H1 (cell line): ENCODE measurements around the gene IL2RA. TPM values are rescaled to one million over a fixed set of nuclear protein-coding genes. Genes with fewer than 3 reads are reported as not detected.

ENCODE experiments used
- CTCF ChIA-PET: fragments of 300-600 bp; sonication (Branson Sonifier 250); formaldehyde crosslinking; loops from one replicate; lab custom pipeline; 2021; ENCODE audit not compliant: partially characterized antibody; lab: Charles Lee
- POLR2A ChIA-PET: fragments of 300-600 bp; sonication (Branson Sonifier 250); formaldehyde crosslinking; loops from one replicate; lab custom pipeline; 2021; ENCODE audit warnings: inconsistent platforms; ENCODE audit not compliant: partially characterized antibody; lab: Charles Lee
- DNase-seq, 2 experiments: peaks; one replicate each; pipeline versions ENCODE4 v3.0.0 to v3.0.0-alpha.2; 2010 to 2022; ENCODE audit warnings: low spot score in 2 of 2, low read depth in 1 of 2, mixed read lengths in 1 of 2
- FAIRE-seq: peaks from 2 replicates; lab custom pipeline; 2011; peaks lifted over from hg19 to GRCh38; lab: Jason Lieb, UNC
- H2AFZ ChIP-seq: 2 replicates; pipeline ENCODE4 v1.8.1; 2012; ENCODE audit warnings: low read length, inconsistent platforms
- H2AK5ac ChIP-seq: 2 replicates; pipeline ENCODE4 v1.6.1; 2013; ENCODE audit warnings: low read depth, low read length
- H2BK120ac ChIP-seq: replicated peaks from 2 replicates; pipeline ENCODE3; 2013; ENCODE audit warnings: low read depth, low read length, inconsistent platforms
- H2BK12ac ChIP-seq: 2 replicates; pipeline ENCODE4 v1.6.1; 2013; ENCODE audit warnings: low read depth, low read length
- H2BK15ac ChIP-seq: 2 replicates; pipeline ENCODE4 v1.6.1; 2013; ENCODE audit warnings: low read length
- H2BK20ac ChIP-seq: 2 replicates; pipeline ENCODE4 v1.6.1; 2013; ENCODE audit warnings: low read length
- H2BK5ac ChIP-seq: 2 replicates; pipeline ENCODE4 v1.6.1; 2013; ENCODE audit warnings: low read depth, low read length
- H3K14ac ChIP-seq: 2 replicates; pipeline ENCODE4 v1.6.1; 2013; ENCODE audit warnings: inconsistent platforms; ENCODE audit not compliant: insufficient read length
- H3K18ac ChIP-seq: 2 replicates; pipeline ENCODE4 v1.6.1; 2013; ENCODE audit warnings: low read length; ENCODE audit errors: extremely low read depth
- H3K23ac ChIP-seq: 2 replicates; pipeline ENCODE4 v1.6.1; 2013; ENCODE audit warnings: inconsistent platforms; ENCODE audit not compliant: insufficient read length
- H3K23me2 ChIP-seq: 2 replicates; pipeline ENCODE4 v1.6.1; 2013; ENCODE audit warnings: low read depth, low read length
- H3K27ac ChIP-seq: 2 replicates; pipeline ENCODE4 v1.6.1; 2011; ENCODE audit warnings: low read depth, low read length, inconsistent platforms
- H3K27me3 ChIP-seq, 4 experiments: replicated peaks in 1 of 4; 1 replicate in 1 of 4; 2 replicates in 3 of 4; pipeline versions ENCODE4 v1.6.1 to v1.8.1; 2011 to 2013; ENCODE audit warnings: low read length in 3 of 4, mild to moderate bottlenecking in 3 of 4, inconsistent platforms in 2 of 4, mixed read lengths in 2 of 4, moderate library complexity in 1 of 4; ENCODE audit not compliant: control insufficient read depth in 3 of 4, insufficient read depth in 3 of 4; ENCODE audit errors: extremely low read depth in 1 of 4
- H3K36me3 ChIP-seq, 4 experiments: 2 replicates each; pipeline versions ENCODE4 v1.6.1 to v1.8.1; 2011 to 2013; ENCODE audit warnings: mild to moderate bottlenecking in 4 of 4, low read length in 3 of 4, moderate library complexity in 2 of 4, control low read depth in 1 of 4, inconsistent platforms in 1 of 4; ENCODE audit not compliant: insufficient read depth in 4 of 4, control insufficient read depth in 2 of 4
- H3K4ac ChIP-seq: replicated peaks from 2 replicates; pipeline ENCODE3; 2013; ENCODE audit warnings: low read length, low read depth, mixed read lengths, inconsistent platforms; ENCODE audit not compliant: insufficient read length
- H3K4me1 ChIP-seq, 4 experiments: replicated peaks in 1 of 4; 1 replicate in 1 of 4; 2 replicates in 3 of 4; pipeline versions ENCODE4 v1.6.1 to v1.8.1; 2011 to 2013; ENCODE audit warnings: low read length in 3 of 4, inconsistent platforms in 2 of 4, mixed read lengths in 1 of 4; ENCODE audit not compliant: insufficient read depth in 4 of 4, control insufficient read depth in 3 of 4
- H3K4me2 ChIP-seq, 2 experiments: 2 replicates each; pipeline versions ENCODE4 v1.6.1 to v1.8.1; 2011 to 2013; ENCODE audit warnings: low read depth in 2 of 2, low read length in 2 of 2, control low read depth in 1 of 2, inconsistent platforms in 1 of 2, mild to moderate bottlenecking in 1 of 2; ENCODE audit not compliant: insufficient read depth in 1 of 2
- H3K4me3 ChIP-seq, 4 experiments: fragments of 200-600, 300-600 bp in 1 of 4; sonication (generic), shearing (Covaris generic), sonication (Bioruptor Twin) in 1 of 4; 2 replicates each; pipeline versions ENCODE4 v1.5.1 to v1.8.1; 2011 to 2016; ENCODE audit warnings: low read length in 4 of 4, low read depth in 3 of 4, control low read depth in 2 of 4, inconsistent platforms in 2 of 4, mild to moderate bottlenecking in 2 of 4, mixed read lengths in 1 of 4, moderate library complexity in 1 of 4; ENCODE audit not compliant: insufficient read depth in 2 of 4; ENCODE audit errors: extremely low read depth in 1 of 4
- H3K56ac ChIP-seq: replicated peaks from 2 replicates; pipeline ENCODE3; 2013; ENCODE audit warnings: low read depth, mild to moderate bottlenecking, mixed read lengths, low read length, inconsistent platforms; ENCODE audit not compliant: insufficient read length
- H3K79me1 ChIP-seq: 2 replicates; pipeline ENCODE4 v1.6.1; 2013; ENCODE audit warnings: low read depth, low read length, control low read depth
- H3K79me2 ChIP-seq, 2 experiments: 2 replicates each; pipeline versions ENCODE4 v1.6.1 to v1.8.1; 2012 to 2013; ENCODE audit warnings: low read length in 2 of 2, mild to moderate bottlenecking in 2 of 2, inconsistent platforms in 1 of 2; ENCODE audit not compliant: insufficient read depth in 2 of 2, control insufficient read depth in 1 of 2
- H3K9ac ChIP-seq, 4 experiments: replicated peaks in 1 of 4; 1 replicate in 1 of 4; 2 replicates in 3 of 4; pipeline versions ENCODE4 v1.6.1 to v1.8.1; 2011 to 2013; ENCODE audit warnings: low read depth in 3 of 4, low read length in 3 of 4, control low read depth in 2 of 4, mild to moderate bottlenecking in 2 of 4, moderate library complexity in 2 of 4, inconsistent platforms in 1 of 4; ENCODE audit errors: extremely low read depth in 1 of 4
- H3K9me3 ChIP-seq, 2 experiments: 2 replicates each; pipeline versions ENCODE4 v1.6.1 to v1.8.1; 2012 to 2013; ENCODE audit warnings: mild to moderate bottlenecking in 2 of 2, moderate library complexity in 2 of 2, control low read depth in 1 of 2, inconsistent platforms in 1 of 2, low read depth in 1 of 2, low read length in 1 of 2, mixed read lengths in 1 of 2; ENCODE audit not compliant: insufficient read depth in 2 of 2
- H4K20me1 ChIP-seq, 2 experiments: replicated peaks in 1 of 2; 2 replicates each; pipeline versions ENCODE3 to v1.8.1; 2011 to 2013; ENCODE audit warnings: inconsistent platforms in 2 of 2, low read length in 2 of 2, mild to moderate bottlenecking in 1 of 2; ENCODE audit not compliant: insufficient read depth in 2 of 2, control insufficient read depth in 1 of 2
- H4K5ac ChIP-seq: 2 replicates; pipeline ENCODE4 v1.6.1; 2013; ENCODE audit warnings: low read length, low read depth, mixed read lengths, inconsistent platforms; ENCODE audit not compliant: insufficient read length
- H4K8ac ChIP-seq: 2 replicates; pipeline ENCODE4 v1.8.0; 2013; ENCODE audit warnings: mild to moderate bottlenecking, moderate library complexity, low read length, inconsistent platforms; ENCODE audit not compliant: insufficient read depth; ENCODE audit errors: extremely low read depth
- H4K91ac ChIP-seq: replicated peaks from 2 replicates; pipeline ENCODE3; 2013; ENCODE audit warnings: low read length, mixed read lengths, inconsistent platforms; ENCODE audit not compliant: insufficient read length
- CBX8 ChIP-seq: fragments of 300-800, 300-1000 bp; sonication (generic); IDR thresholded peaks from 2 replicates; pipeline ENCODE4 v1.7.1; 2016; ENCODE audit warnings: low read depth, low read length, borderline replicate concordance
- SIX5 ChIP-seq: IDR thresholded peaks from 2 replicates; pipeline ENCODE4 v1.6.1; 2011; ENCODE audit warnings: mild to moderate bottlenecking, low read depth, low read length
- TBP ChIP-seq: IDR thresholded peaks from 2 replicates; pipeline ENCODE4 v1.6.1; 2011; ENCODE audit warnings: low read depth, low read length, improper control_type of control experiment
- TEAD4 ChIP-seq: IDR thresholded peaks from 2 replicates; pipeline ENCODE4 v1.6.1; 2012; ENCODE audit warnings: low read depth, low read length, inconsistent platforms, mixed read lengths
- WGBS, 2 experiments: shearing (Covaris generic) in 1 of 2; methylation state at CpG; one replicate each; pipeline versions ENCODE4 v1.1.6 to v1.1.7; 2013 to 2015; ENCODE audit warnings: low lambda C conversion rate in 2 of 2, mixed read lengths in 2 of 2, inconsistent platforms in 1 of 2, low coverage in 1 of 2, missing lambda C conversion rate in 1 of 2; ENCODE audit not compliant: insufficient replicate concordance in 2 of 2, insufficient coverage in 1 of 2, insufficient read length in 1 of 2; ENCODE audit errors: extremely low coverage in 1 of 2, missing lambda C conversion rate in 1 of 2; 5-methylcytosine and 5-hydroxymethylcytosine counted together
- polyA plus RNA-seq, 7 experiments: library from polyadenylated mRNA; depleted of rRNA in 3 of 7; stranded (reverse) in 5 of 7; unstranded in 2 of 7; fragments of >200 nt in 5 of 7; fragments of 200-250 nt in 2 of 7; gene quantifications; 1 replicate in 5 of 7; 2 replicates in 1 of 7; 4 replicates in 1 of 7; pipeline versions ENCODE4 v1.2.1 to v1.2.3, GENCODE V29; 2011 to 2013; ENCODE audit warnings: missing spikeins in 2 of 7, mixed read lengths in 2 of 7
- total RNA-seq: library from RNA; stranded (reverse); fragmentation: NEBNext Ultra II Directional; extraction: Animal tissue kit (Norgen Biotek cat#: 25700); gene quantifications from 2 replicates; pipeline ENCODE4 v1.2.1, GENCODE V29; 2021

IL2RA gene
- total and polyA plus RNA-seq, 2 of the 8 experiments (the other 6 are each of a cell fraction or from before 2014, with no cell fraction given): not detected

GRCh38 chr10:5965266-5965665 lies 96.9 kb downstream of the IL2RA start:
- H4K5ac ChIP-seq: no peak overlapping the region
- CTCF ChIA-PET: interaction anchor here (0.8 to 1.8 kb wide), 3 partner anchors 48 to 119 kb away, joined by 3 to 6 read pairs (median 3); no protein-coding TSS in a partner anchor
- POLR2A ChIA-PET: no interaction called here
- H3K23me2 ChIP-seq: no peaks in the 10 kb centered on the region
- H4K91ac ChIP-seq: no peak overlapping the region
- no peak overlapping the region for H2AK5ac ChIP-seq
- H3K9me3 ChIP-seq: no peaks in the 10 kb centered on the region
- H3K79me2 ChIP-seq: no peaks in the 10 kb centered on the region
- no peaks in the 10 kb centered on the region for H3K4me1 ChIP-seq
- no peak overlapping the region for H4K8ac ChIP-seq
- no peak overlapping the region for H3K56ac ChIP-seq
- FAIRE-seq (no peak), DNase-seq (peak in 1 of 2 experiments; percentile 35)
- no peak overlapping the region for H3K4me2 ChIP-seq
- no peak overlapping the region for H3K9ac ChIP-seq
- H3K14ac ChIP-seq: no peak overlapping the region
- H2BK120ac ChIP-seq: no peak overlapping the region
- H3K4ac ChIP-seq: no peak overlapping the region
- H3K23ac ChIP-seq: no peak overlapping the region
- H2BK5ac ChIP-seq: no peak overlapping the region
- H3K27me3 ChIP-seq: 0 out of 7 replicates have a peak, but pooled peaks cover 0 to 2% (median 0%) of the 10 kb centered on the region in 4 experiments
- H3K18ac ChIP-seq: no peak overlapping the region
- no peaks in the 10 kb centered on the region for H4K20me1 ChIP-seq
- H3K79me1 ChIP-seq: no peaks in the 10 kb centered on the region; the same call in 1 of the 2 replicates
- H3K36me3 ChIP-seq: no peaks in the 10 kb centered on the region
- no peak overlapping the region for H2BK20ac ChIP-seq
- H2BK15ac ChIP-seq: no peak overlapping the region
- no peak for TF ChIP-seq CBX8
- no peak for TF ChIP-seq TBP
- TF ChIP-seq TEAD4: no peak
- no peak for TF ChIP-seq SIX5
- no peak overlapping the region for H2AFZ ChIP-seq
- no peak overlapping the region for H2BK12ac ChIP-seq
- H3K27ac ChIP-seq: no peak overlapping the region
- H3K4me3 ChIP-seq: no peak overlapping the region
- WGBS, 2 experiments: 89% methylated on average over 8 of the region's 8 CpGs; no CpG with 5 or more reads in 1 of the 2 experiments
